Measurements from ENCODE around the gene LLCFC1.

The LLCFC1 gene

DNA sequence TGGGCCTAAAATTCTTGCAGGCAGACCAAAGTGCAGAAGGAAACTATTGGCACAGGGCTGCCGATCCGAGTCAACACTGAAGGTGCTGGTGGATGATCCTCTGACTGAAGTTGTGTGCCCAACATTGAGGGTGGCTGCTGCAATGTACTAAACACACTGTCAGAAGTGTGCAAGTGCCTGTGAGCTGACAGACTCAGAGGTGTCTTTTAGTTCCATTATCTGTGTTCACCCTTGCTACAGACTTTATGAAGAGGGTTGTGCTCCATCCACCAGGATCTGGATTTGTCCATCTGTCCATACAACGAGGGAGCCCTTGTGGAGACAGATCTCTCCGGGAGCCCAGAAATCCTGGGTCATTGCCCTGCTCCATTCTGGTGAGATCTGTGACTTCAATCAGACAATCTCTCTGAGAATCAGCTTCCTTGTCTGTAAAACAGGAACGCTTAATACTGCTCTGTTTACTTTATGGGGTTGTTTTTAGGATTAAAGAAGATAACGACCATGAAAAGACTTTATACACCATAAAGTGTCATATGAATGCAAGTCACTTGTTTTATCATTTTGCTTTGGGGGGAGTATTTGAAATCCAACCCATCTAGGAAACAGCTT, 44.2 kb upstream of the LLCFC1 start:
- H2AFZ ChIP-seq (ENCODE audit: low read depth, low read length), result no peak overlapping the region
- H4K20me1 ChIP-seq (ENCODE audit: insufficient read depth, low read length), result no peaks in the 10 kb centered on the region; the same call in 1 of the 2 replicates
- H3K4me2 ChIP-seq (ENCODE audit: insufficient read depth, low read length), result no peak overlapping the region
- DNase-seq (no peak), ATAC-seq (ENCODE audit: insufficient read depth, low read depth) (no peak)
- H3K27me3 ChIP-seq (ENCODE audit: insufficient read depth, low read length, poor library complexity), result no peaks in the 10 kb centered on the region
- no peak overlapping the region for H3K9ac ChIP-seq (ENCODE audit: low read depth, low read length)
- TF ChIP-seq CTCF (IDR thresholded peaks at IDR 0.05; ENCODE audit: borderline replicate concordance, extremely low read depth, low read length, poor library complexity, severe bottlenecking) (no peak), EZH2 (IDR thresholded peaks at IDR 0.05; ENCODE audit: borderline replicate concordance, low read depth, low read length, severe bottlenecking) (no peak)
- H3K27ac ChIP-seq (ENCODE audit: low read length), result no peak overlapping the region
- H3K9me3 ChIP-seq (ENCODE audit: insufficient read depth, low read length, severe bottlenecking), result no peaks in the 10 kb centered on the region
- no peaks in the 10 kb centered on the region for H3K79me2 ChIP-seq (ENCODE audit: insufficient read depth, low read length)
- H3K4me3 ChIP-seq (ENCODE audit: low read depth in 1 of 2, low read length in 2 of 2), result no peak overlapping the region
- H3K4me1 ChIP-seq (ENCODE audit: insufficient read depth, low read length), result no peaks in the 10 kb centered on the region
- no peaks in the 10 kb centered on the region for H3K36me3 ChIP-seq (ENCODE audit: insufficient read depth, low read length)

DNA sequence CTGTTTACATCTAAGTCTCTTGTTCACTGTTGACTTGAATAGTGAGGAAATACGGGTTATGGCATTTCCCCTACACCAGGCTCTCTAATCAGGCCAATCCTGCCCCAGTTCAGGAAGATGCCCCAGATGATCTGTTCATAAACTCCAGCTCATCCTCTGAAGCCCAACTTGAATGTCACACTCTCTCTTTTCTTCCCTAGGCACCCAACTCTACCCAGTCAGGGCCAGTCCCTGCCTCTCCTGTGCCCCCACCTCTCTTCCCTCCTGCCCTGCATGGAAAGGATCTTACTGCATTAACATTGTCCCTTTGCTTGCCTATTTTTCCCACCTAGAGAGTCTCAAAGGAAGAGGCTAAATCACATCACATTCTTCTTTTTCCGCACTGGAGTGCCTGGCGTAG, 43.1 kb upstream of the LLCFC1 start:
- TF ChIP-seq EZH2 (IDR thresholded peaks at IDR 0.05; ENCODE audit: borderline replicate concordance, low read depth, low read length, severe bottlenecking) (no peak), CTCF (IDR thresholded peaks at IDR 0.05; ENCODE audit: borderline replicate concordance, extremely low read depth, low read length, poor library complexity, severe bottlenecking) (no peak)
- Histone ChIP-seq H3K4me2 (ENCODE audit: insufficient read depth, low read length) (no peak overlapping the region), H4K20me1 (ENCODE audit: insufficient read depth, low read length) (no peaks in the 10 kb centered on the region), H2AFZ (ENCODE audit: low read depth, low read length) (no peak overlapping the region), H3K27me3 (ENCODE audit: insufficient read depth, low read length, poor library complexity) (no peaks in the 10 kb centered on the region), H3K4me1 (ENCODE audit: insufficient read depth, low read length) (no peaks in the 10 kb centered on the region), H3K9ac (ENCODE audit: low read depth, low read length) (no peak overlapping the region), H3K27ac (ENCODE audit: low read length) (no peak overlapping the region), H3K4me3 (ENCODE audit: low read depth in 1 of 2, low read length in 2 of 2) (no peak overlapping the region), H3K79me2 (ENCODE audit: insufficient read depth, low read length) (no peaks in the 10 kb centered on the region), H3K9me3 (ENCODE audit: insufficient read depth, low read length, severe bottlenecking) (no peaks in the 10 kb centered on the region), H3K36me3 (ENCODE audit: insufficient read depth, low read length) (no peaks in the 10 kb centered on the region)
- ATAC-seq (ENCODE audit: insufficient read depth, low read depth), result no peak
- DNase-seq, result no peak

DNA sequence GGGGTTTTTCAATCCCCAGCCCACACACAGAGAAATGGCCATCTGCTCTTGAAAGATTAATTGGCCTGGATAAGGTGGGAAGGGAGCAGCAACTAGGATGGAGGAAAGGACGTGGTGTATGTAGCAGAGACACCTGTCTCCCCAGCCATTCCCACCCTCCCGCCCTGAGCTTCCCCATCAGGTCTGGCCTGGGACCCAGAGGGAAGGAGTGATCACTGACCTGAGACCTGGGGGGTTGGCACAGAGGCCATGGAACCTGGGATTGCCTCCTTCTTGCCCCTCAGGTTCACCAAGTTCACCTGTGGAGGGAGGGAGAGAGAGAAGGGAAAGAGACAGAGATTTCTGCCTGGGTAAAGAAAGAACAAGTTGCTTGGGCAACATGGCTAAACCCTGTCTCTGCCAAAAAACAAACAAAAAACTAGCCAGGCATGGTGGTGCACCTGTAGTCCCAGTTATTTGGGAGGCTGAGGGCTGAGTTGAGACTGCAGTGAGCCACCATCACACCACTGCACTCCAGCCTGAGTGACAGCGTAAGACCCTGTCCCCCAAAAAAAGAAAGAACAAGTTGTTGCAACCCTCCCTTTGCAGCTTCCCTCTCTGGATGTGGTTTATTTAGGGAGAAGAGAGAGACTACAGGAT, 42.4 kb upstream of the LLCFC1 start:
- no peak overlapping the region for H3K27ac ChIP-seq (ENCODE audit: low read length)
- ATAC-seq (ENCODE audit: insufficient read depth, low read depth), result no peak
- H3K4me3 ChIP-seq (ENCODE audit: low read depth in 1 of 2, low read length in 2 of 2), result no peak overlapping the region
- H3K79me2 ChIP-seq (ENCODE audit: insufficient read depth, low read length), result no peaks in the 10 kb centered on the region
- no peaks in the 10 kb centered on the region for H3K9me3 ChIP-seq (ENCODE audit: insufficient read depth, low read length, severe bottlenecking)
- H3K4me1 ChIP-seq (ENCODE audit: insufficient read depth, low read length), result no peaks in the 10 kb centered on the region
- no peak overlapping the region for H3K9ac ChIP-seq (ENCODE audit: low read depth, low read length)
- DNase-seq, result no peak
- H2AFZ ChIP-seq (ENCODE audit: low read depth, low read length), result no peak overlapping the region
- H3K4me2 ChIP-seq (ENCODE audit: insufficient read depth, low read length), result no peak overlapping the region
- H3K36me3 ChIP-seq (ENCODE audit: insufficient read depth, low read length), result no peaks in the 10 kb centered on the region
- H4K20me1 ChIP-seq (ENCODE audit: insufficient read depth, low read length), result no peaks in the 10 kb centered on the region
- H3K27me3 ChIP-seq (ENCODE audit: insufficient read depth, low read length, poor library complexity), result no peaks in the 10 kb centered on the region
- no peak for TF ChIP-seq EZH2 (IDR thresholded peaks at IDR 0.05; ENCODE audit: borderline replicate concordance, low read depth, low read length, severe bottlenecking)
- TF ChIP-seq CTCF (IDR thresholded peaks at IDR 0.05; ENCODE audit: borderline replicate concordance, extremely low read depth, low read length, poor library complexity, severe bottlenecking), result no peak

Data from DND-41 (cell line).